Measurements from ENCODE around the gene APOL3. TPM values are rescaled to one million over a fixed set of nuclear protein-coding genes. Genes with fewer than 3 reads are reported as not detected.
"Not testable (repeated sequence)": the region's sequence is repeated elsewhere in the genome, so short reads cannot be mapped to it uniquely, and the experiment has no call there.

APOL3 gene
- total RNA-seq, 2 experiments from 2014 or later: 134 to 160 TPM

DNA sequence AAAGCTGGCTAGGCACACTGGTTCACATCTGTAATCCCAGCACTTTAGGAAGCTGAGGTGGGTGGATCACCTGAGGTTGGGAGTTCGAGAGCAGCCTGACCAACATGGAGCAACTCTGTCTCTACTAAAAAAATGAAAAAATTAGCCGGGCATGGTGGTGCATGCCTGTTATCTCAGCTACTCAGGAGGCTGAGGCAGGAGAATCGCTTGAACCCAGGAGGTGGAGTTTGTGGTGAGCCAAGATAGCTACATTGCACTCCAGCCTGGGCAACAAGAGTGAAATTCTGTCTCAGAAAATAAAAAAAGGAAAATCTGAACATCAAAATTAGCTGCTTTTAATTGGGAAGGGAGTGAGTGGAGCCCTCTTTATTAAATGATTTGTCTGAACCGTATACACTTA lies 7.7 kb downstream of the APOL3 start:
- H3K9me3 Mint-ChIP-seq (ENCODE audit: low read depth); H3K4me3 Mint-ChIP-seq; ATAC-seq; H3K27ac Mint-ChIP-seq; H3K27me3 Mint-ChIP-seq; DNase-seq: not testable (repeated sequence)
- H3K36me3 Mint-ChIP-seq: peaks cover 78% of the 10 kb centered on the region
- H3K4me1 Mint-ChIP-seq: peaks cover 72% of the 10 kb centered on the region
- CTCF ChIA-PET: interaction anchor here (0.7 to 2.4 kb wide), 7 partner anchors 9 to 133 kb away, joined by 3 to 17 read pairs (median 3); partner anchors contain the start of gene APOL3

DNA sequence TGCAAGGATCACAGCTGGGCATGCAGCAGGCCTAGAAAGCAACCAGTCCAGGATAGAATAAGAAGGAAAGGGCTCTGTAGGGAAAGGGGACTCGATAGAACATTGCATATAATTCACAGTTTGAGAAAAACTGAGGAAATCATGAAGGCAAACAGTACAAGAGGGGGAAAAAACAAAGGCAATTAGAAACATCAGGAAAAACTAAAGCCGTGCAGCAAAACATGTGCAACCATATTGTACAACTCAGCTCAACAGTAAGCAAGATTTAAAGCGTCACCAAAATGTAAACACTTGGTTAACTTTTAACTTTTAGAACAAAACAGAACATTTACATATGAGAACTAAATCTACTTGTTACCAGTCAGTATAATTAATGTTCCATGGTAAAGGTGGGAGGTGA lies 8.5 kb downstream of the APOL3 start:
- Mint-ChIP-seq H3K4me3 (no peak overlapping the region), H3K36me3 (peaks cover 77% of the 10 kb centered on the region), H3K27ac (peak overlapping the region; percentile 6), H3K27me3 (no peaks in the 10 kb centered on the region), H3K9me3 (ENCODE audit: low read depth) (peaks cover 3% of the 10 kb centered on the region), H3K4me1 (peaks cover 65% of the 10 kb centered on the region)
- DNase-seq (no peak), ATAC-seq (no peak)
- CTCF ChIA-PET: interaction anchor here (1.0 to 2.4 kb wide), 6 partner anchors 10 to 87 kb away, joined by 3 to 17 read pairs (median 4); partner anchors contain the start of gene APOL3

DNA sequence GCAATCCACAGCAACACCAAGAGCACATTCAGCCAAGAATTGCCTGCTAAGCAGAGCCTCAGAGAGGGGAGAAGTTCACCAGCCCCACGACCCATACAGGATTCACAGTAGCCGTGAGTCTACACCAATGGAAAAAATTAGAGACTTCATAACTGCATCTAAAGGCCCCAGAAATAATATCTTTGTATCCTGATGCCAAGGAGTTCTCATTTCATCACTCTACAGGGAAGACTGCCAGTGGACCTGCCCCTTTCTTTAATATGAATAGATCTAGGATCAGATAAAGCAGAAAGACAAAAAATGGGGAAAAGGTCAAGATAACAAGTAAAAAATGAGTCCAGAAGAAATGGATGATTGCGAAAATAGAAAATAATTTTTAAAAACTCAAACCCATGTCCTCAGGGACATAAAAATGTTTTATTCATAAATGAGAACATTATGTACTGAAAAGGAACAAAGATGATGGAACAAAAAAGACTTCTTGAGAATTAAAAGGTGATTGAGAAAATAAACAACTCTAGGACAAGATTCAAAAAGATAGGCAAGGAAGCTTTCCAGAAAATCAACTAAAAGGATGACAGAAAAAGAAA lies 9.5 kb downstream of the APOL3 start:
- peaks cover 3% of the 10 kb centered on the region for H3K9me3 Mint-ChIP-seq (ENCODE audit: low read depth)
- H3K27me3 Mint-ChIP-seq: no peaks in the 10 kb centered on the region
- CTCF ChIA-PET: interaction anchor here (1.0 to 2.4 kb wide), 4 partner anchors 11 to 86 kb away, joined by 3 to 17 read pairs (median 7); partner anchors contain the start of gene APOL3
- H3K27ac Mint-ChIP-seq: peak overlapping the region; percentile 41
- H3K4me1 Mint-ChIP-seq: peaks cover 59% of the 10 kb centered on the region
- no peak overlapping the region for H3K4me3 Mint-ChIP-seq
- DNase-seq (no peak), ATAC-seq (no peak)
- peaks cover 71% of the 10 kb centered on the region for H3K36me3 Mint-ChIP-seq

DNA sequence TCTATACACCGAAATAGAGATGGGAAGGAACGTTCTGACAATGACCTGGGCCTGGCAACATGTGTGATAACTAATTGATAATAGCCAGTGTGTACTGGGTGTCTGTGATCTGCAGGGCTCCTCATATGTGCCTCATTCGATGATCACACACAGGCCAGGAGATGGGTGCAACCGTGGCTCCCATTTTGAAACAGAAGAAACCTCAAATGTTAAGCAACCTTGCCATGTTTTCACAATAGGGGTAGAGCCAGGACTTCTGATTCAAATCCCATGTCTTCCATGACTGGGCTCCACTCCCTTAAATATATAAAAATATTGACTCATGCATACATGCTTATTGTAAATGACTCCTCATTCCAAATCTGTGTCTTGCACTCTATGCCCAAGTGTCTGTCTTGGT lies 11.1 kb downstream of the APOL3 start:
- ATAC-seq (no peak), DNase-seq (no peak)
- CTCF ChIA-PET: interaction anchor here (10.7 kb wide), 1 partner anchor 30 kb away, joined by 100 read pairs; no protein-coding TSS in a partner anchor
- Mint-ChIP-seq H3K36me3 (peaks cover 59% of the 10 kb centered on the region), H3K27ac (no peak overlapping the region), H3K4me1 (peaks cover 45% of the 10 kb centered on the region), H3K27me3 (no peaks in the 10 kb centered on the region), H3K9me3 (ENCODE audit: low read depth) (peaks cover 3% of the 10 kb centered on the region), H3K4me3 (no peak overlapping the region)

DNA sequence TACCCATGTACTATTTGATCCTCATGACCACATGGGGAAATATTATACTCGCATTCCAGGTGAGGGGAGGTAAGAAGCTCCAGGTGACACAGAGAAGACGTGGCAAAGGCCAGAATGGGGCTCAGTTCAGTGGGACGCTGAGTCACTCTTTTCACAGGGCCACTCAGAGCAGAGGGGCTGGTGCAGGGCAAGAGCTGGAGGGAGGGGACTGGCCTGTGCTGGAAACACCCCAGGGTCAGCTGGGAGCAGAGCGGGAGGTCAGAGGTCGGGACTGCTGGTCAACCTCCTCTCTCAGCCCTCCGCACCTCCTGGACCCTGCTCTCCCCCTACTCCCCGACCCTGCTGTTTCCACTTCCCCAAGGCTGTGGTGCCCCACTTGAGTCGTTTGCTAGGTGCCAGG lies 12.1 kb downstream of the APOL3 start:
- Mint-ChIP-seq H3K27ac (no peak overlapping the region), H3K36me3 (peaks cover 56% of the 10 kb centered on the region)

DNA sequence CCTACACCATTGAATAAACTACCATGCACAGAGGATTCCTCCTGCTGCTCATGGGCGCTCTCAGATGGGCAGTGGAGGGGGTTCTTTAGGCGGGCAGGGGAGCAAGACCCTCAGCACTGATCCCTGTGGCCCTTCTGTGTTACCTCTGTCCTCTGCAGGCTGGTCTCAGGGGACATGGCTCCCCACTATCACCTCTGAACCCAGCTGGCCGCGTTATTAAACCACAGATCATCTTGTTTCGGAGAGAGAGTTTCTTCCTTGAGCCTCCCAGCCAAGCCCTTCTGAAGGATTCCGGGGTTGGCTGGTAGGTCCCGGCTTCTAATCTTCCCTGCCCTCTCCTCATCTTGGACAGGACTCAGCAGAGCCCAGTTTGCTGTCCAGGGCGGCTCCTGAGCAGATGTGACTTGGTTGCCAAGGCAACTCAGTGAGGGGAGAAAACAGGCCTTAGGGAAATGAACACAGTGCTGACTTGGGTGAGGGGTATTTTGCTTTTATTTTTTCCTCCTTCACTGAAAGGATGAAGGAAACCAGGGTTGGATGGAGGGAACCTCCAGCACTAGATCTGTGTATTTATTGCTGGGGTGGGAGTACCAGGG lies 13.3 kb downstream of the APOL3 start:
- H3K36me3 Mint-ChIP-seq: peaks cover 56% of the 10 kb centered on the region
- CTCF ChIA-PET: interaction anchor here (10.7 kb wide), 1 partner anchor 33 kb away, joined by 100 read pairs; no protein-coding TSS in a partner anchor

More for the DNA sequence above, 12.1 kb downstream of the APOL3 start:
- Mint-ChIP-seq H3K4me3 (no peak overlapping the region), H3K27me3 (no peaks in the 10 kb centered on the region), H3K4me1 (peaks cover 38% of the 10 kb centered on the region), H3K9me3 (ENCODE audit: low read depth) (no peaks in the 10 kb centered on the region)
- CTCF ChIA-PET: interaction anchor here (10.7 kb wide), 1 partner anchor 31 kb away, joined by 100 read pairs; no protein-coding TSS in a partner anchor
- ATAC-seq: no peak
- DNase-seq: no peak

DNA sequence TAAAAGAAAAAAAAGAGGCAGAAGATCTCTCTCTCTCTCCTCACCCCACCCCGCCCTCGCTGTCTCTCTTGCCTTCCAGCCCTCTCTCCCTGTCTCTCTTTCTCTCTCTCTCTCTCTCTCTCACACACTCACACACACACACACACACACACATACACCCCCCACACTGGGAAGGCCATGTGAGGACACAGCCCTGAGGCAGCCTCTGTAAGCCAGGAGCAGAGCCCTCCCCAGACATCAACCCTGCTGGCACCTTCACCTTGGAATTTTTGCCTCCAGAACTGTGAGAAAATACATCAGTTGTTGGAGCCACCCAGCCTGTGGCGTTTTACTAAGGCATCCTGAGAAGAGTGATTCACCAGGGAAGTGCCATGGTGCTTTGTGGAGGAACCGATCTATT lies 14.7 kb downstream of the APOL3 start:
- DNase-seq (no peak), ATAC-seq (no peak)
- H3K27ac Mint-ChIP-seq: peak overlapping the region; percentile 61
- CTCF ChIA-PET: interaction anchor here (0.8 to 10.7 kb wide), 4 partner anchors 17 to 401 kb away, joined by 3 to 100 read pairs (median 4); no protein-coding TSS in a partner anchor
- peaks cover 55% of the 10 kb centered on the region for H3K36me3 Mint-ChIP-seq
- no peaks in the 10 kb centered on the region for H3K9me3 Mint-ChIP-seq (ENCODE audit: low read depth)
- H3K4me3 Mint-ChIP-seq: no peak overlapping the region
- H3K4me1 Mint-ChIP-seq: peaks cover 20% of the 10 kb centered on the region
- H3K27me3 Mint-ChIP-seq: no peaks in the 10 kb centered on the region

More for the DNA sequence above, 13.3 kb downstream of the APOL3 start:
- no peaks in the 10 kb centered on the region for H3K27me3 Mint-ChIP-seq
- no peak overlapping the region for H3K4me3 Mint-ChIP-seq
- no peak overlapping the region for H3K27ac Mint-ChIP-seq
- ATAC-seq (no peak), DNase-seq (no peak)
- H3K4me1 Mint-ChIP-seq: peaks cover 32% of the 10 kb centered on the region
- no peaks in the 10 kb centered on the region for H3K9me3 Mint-ChIP-seq (ENCODE audit: low read depth)

DNA sequence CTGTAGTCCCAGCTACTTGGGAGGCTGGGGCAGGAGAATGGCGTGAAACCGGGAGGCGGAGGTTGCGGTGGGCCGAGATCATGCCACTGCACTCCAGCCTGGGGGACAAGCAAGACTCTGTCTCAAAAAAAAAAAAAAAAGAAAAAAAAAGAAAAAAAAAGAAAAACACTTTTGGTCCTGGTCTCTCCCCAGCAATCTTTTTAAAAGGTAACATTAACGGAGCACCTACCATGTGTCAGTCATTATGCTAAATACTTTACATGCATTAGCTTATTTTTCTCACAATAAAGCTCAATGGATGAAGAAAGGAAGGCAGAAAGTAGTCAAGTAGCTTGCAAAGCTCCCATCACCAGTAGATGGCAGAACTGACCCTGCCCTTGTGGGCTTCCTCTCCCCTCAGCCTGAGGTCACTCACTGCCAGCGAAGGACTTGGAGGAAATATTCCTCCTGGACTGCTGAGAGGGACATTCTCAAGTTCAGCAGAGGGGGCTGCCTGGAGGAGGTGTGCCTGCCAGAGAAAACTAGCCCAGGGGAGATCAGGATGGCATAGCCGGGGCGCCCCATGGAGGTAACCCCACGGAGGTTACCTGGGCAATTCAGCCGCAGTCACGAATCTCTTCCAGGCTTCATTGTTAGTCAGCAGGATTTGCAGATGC lies 15.5 kb downstream of the APOL3 start:
- H3K9me3 Mint-ChIP-seq (ENCODE audit: low read depth): no peaks in the 10 kb centered on the region
- no peaks in the 10 kb centered on the region for H3K27me3 Mint-ChIP-seq
- H3K4me1 Mint-ChIP-seq: peaks cover 14% of the 10 kb centered on the region
- H3K4me3 Mint-ChIP-seq: no peak overlapping the region
- ATAC-seq (peak; percentile 68), DNase-seq (peak; percentile 65)
- no peak overlapping the region for H3K27ac Mint-ChIP-seq
- CTCF ChIA-PET: interaction anchor here (0.7 to 10.7 kb wide), 12 partner anchors 8 to 602 kb away, joined by 3 to 100 read pairs (median 4); partner anchors contain the start of gene APOL2
- H3K36me3 Mint-ChIP-seq: peaks cover 61% of the 10 kb centered on the region

DNA sequence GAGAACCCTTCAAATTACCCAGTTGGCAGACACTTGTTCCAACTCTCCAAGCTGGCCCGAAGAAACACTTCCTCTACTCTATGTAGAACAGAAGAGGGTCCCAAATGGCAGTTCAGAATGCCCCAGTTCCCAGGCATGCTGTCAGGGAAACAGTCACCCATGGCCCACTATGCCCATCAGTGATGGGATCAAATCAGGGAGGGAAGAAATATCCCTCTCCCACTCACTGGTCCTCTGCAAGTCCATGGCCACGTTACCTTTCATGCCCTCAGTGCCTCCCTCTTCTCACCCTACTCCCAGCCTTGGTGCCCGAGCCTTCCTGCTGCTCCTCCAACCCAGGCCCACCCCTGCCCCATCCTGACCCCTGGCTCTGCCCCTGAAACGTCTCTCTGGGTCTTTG lies 16.6 kb downstream of the APOL3 start:
- Mint-ChIP-seq H3K4me1 (peaks cover 11% of the 10 kb centered on the region), H3K4me3 (no peak overlapping the region), H3K36me3 (peaks cover 60% of the 10 kb centered on the region), H3K9me3 (ENCODE audit: low read depth) (no peaks in the 10 kb centered on the region), H3K27ac (no peak overlapping the region), H3K27me3 (no peaks in the 10 kb centered on the region)
- ATAC-seq (no peak), DNase-seq (no peak)
- CTCF ChIA-PET: interaction anchor here (1.4 to 10.7 kb wide), 2 partner anchors 36 to 343 kb away, joined by 5 to 100 read pairs; no protein-coding TSS in a partner anchor

DNA sequence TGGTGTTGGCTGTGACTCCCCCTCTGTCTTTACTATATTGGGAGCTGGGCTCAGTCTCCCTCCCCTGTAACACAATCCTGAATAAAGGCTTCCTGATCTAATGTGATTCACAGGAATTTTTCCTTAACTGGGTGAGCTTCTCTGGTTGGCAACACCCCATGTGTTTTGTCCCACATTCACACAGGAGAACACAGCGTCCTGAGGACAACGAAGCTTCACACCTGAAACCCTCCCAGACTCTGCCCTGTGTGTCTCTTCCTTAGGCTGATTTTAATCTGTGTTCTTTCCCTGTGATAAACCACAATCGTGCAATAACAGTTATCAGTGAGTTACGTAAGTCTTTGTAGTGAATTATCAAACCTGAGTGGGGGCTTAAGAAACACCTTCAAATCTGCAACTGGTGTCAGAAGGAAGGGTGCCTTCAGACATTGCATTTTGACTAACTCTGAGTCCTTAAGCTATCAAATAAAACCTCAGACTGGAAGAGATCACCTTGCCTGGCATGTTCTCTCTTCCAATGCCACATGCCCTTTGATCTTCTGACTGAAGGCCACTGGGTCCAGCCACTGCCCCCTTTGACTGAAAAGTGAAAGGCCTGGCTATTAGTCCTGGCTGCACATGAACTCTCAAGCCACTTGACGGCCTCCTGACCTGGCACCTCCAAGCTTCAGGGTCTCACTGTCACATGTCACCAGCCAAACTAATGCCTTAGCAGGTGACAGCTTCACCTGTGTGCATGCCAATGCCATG lies 17.3 kb downstream of the APOL3 start:
- H3K27me3 Mint-ChIP-seq: no peaks in the 10 kb centered on the region
- peaks cover 56% of the 10 kb centered on the region for H3K36me3 Mint-ChIP-seq
- H3K27ac Mint-ChIP-seq: peak overlapping the region; percentile 14
- ATAC-seq (no peak), DNase-seq (no peak)
- CTCF ChIA-PET: interaction anchor here (10.7 kb wide), 1 partner anchor 37 kb away, joined by 100 read pairs; no protein-coding TSS in a partner anchor
- peaks cover 9% of the 10 kb centered on the region for H3K4me1 Mint-ChIP-seq
- H3K9me3 Mint-ChIP-seq (ENCODE audit: low read depth): no peaks in the 10 kb centered on the region
- H3K4me3 Mint-ChIP-seq: no peak overlapping the region

DNA sequence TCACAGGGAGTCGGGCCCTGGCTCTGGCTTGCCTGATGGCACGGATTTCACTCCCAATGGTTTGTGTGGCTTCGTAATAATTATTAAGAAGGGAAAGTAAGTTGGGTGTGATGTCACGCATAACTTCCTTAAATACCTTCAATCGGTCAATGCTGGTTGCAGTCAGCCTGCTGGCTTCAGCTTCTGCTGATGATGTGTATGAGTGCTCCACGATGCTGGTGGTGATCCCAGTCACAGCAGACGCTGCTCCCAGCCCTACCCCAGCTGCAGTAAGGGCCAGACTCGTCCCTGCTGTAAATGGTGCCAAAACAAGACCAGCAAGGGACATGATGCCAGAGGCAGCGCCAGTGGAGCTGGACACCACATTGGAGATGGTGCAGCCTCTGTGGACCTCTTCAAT lies 19.1 kb downstream of the APOL3 start:
- CTCF ChIA-PET: interaction anchor here (1.5 to 10.7 kb wide), 4 partner anchors 13 to 76 kb away, joined by 4 to 100 read pairs (median 6); no protein-coding TSS in a partner anchor
- no peak overlapping the region for H3K4me3 Mint-ChIP-seq
- H3K27ac Mint-ChIP-seq: no peak overlapping the region
- peaks cover 46% of the 10 kb centered on the region for H3K36me3 Mint-ChIP-seq
- H3K9me3 Mint-ChIP-seq (ENCODE audit: low read depth): no peaks in the 10 kb centered on the region
- no peak for ATAC-seq
- DNase-seq: no peak
- peaks cover 6% of the 10 kb centered on the region for H3K4me1 Mint-ChIP-seq
- H3K27me3 Mint-ChIP-seq: no peaks in the 10 kb centered on the region

DNA sequence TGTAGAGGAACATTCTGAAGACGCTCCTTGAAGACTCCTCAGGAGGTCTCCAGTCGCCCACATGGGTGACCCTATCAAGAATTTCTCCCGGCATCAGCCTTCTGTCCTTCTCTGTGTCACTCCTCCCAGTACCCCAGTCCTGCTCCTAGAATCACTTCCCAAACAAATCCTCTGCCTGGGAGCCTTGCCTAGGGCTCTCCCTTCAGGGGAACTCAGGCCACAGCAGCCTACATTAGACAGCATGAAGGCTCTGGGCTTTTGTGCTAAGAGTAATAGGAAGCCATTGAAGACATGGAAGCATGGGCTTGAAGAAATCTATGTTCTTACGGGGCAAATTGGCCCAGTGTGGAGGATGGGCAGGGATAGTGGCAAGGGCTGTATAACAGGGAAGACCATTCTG lies 21.8 kb downstream of the APOL3 start:
- not testable (repeated sequence) for H3K27me3 Mint-ChIP-seq; DNase-seq; H3K4me1 Mint-ChIP-seq; ATAC-seq; H3K9me3 Mint-ChIP-seq (ENCODE audit: low read depth); H3K4me3 Mint-ChIP-seq; H3K27ac Mint-ChIP-seq
- peaks cover 34% of the 10 kb centered on the region for H3K36me3 Mint-ChIP-seq
- CTCF ChIA-PET: interaction anchor here (1.3 to 10.7 kb wide), 2 partner anchors 14 to 41 kb away, joined by 4 to 100 read pairs; no protein-coding TSS in a partner anchor

All from activated CD8-positive, alpha-beta memory T cell treated with anti-CD3 and anti-CD28 coated beads, Interleukin-2, amount 10 ng/mL, durations not matched to agents 7 days and 5 days (primary cell).